ENCODE results near the gene AP1G2.

Gene AP1G2

GRCh38 chr14:23513005-23513817, 54.4 kb downstream of the AP1G2 start:
- DNase-seq: no peak

DNA sequence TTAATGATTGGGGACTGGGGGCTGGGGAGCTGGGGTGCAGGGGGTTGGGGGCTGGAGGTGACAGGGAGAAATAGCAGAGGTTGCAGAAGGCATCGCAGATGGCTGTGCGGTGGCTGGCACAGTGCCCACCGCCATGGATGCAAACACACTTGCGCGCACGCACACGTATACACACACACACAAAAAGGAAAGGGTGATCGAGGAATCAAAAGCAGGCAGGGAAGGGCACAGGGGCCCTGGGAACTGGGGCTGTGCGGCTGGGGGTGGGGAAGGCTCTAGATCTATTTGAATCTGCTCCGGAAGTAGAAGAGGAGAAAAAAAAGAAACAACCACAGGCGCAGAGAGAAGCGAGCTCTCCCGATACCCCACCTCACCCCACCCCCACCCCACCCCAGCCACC, 55.4 kb downstream of the AP1G2 start:
- no peak for DNase-seq

All from retina (tissue), 1 donor.